Mesendoderm (in vitro differentiated cells): Measurements from ENCODE around the gene TAF11.
"Not testable (repeated sequence)": the region's sequence is repeated elsewhere in the genome, so short reads cannot be mapped to it uniquely, and the experiment has no call there.

Experiments
- DNase-seq: peaks from one replicate; pipeline ENCODE4 v3.0.0; 2013
- H2AK5ac ChIP-seq: 2 replicates; pipeline ENCODE4 v1.6.1; 2013; ENCODE audit warnings: low read length, inconsistent platforms
- H2BK120ac ChIP-seq: 2 replicates; pipeline ENCODE4 v1.6.1; 2013; ENCODE audit warnings: low read depth, mild to moderate bottlenecking, low read length, moderate library complexity, mixed read lengths
- H2BK15ac ChIP-seq: replicated peaks from 2 replicates; pipeline ENCODE4 v1.6.1; 2013; ENCODE audit warnings: low read depth, mild to moderate bottlenecking, moderate library complexity
- H2BK5ac ChIP-seq: 2 replicates; pipeline ENCODE4 v1.6.1; 2013; ENCODE audit warnings: low read length, inconsistent platforms
- H3K18ac ChIP-seq: 2 replicates; pipeline ENCODE4 v1.6.1; 2013; ENCODE audit warnings: mild to moderate bottlenecking, low read length, mixed read lengths
- H3K23ac ChIP-seq: one replicate; pipeline ENCODE4 v1.6.1; 2013; ENCODE audit warnings: low read length
- H3K27ac ChIP-seq: 2 replicates; pipeline ENCODE4 v1.5.1; 2013; ENCODE audit warnings: low read depth, mild to moderate bottlenecking, inconsistent platforms, low read length, moderate library complexity
- H3K27me3 ChIP-seq: 2 replicates; pipeline ENCODE4 v1.6.1; 2013; ENCODE audit warnings: low read length, control low read depth, mild to moderate bottlenecking, inconsistent platforms; ENCODE audit not compliant: insufficient read depth, poor library complexity
- H3K36me3 ChIP-seq: 2 replicates; pipeline ENCODE4 v1.6.1; 2013; ENCODE audit warnings: low read length, inconsistent platforms; ENCODE audit not compliant: control insufficient read depth, insufficient read depth
- H3K4ac ChIP-seq: one replicate; pipeline ENCODE4 v1.6.1; 2013; ENCODE audit warnings: low read depth, mild to moderate bottlenecking, low read length, moderate library complexity
- H3K4me1 ChIP-seq: 2 replicates; pipeline ENCODE4 v1.6.1; 2013; ENCODE audit warnings: low read depth, low read length, inconsistent platforms; ENCODE audit not compliant: control insufficient read depth
- H3K4me2 ChIP-seq: 2 replicates; pipeline ENCODE4 v1.6.1; 2013; ENCODE audit warnings: low read length
- H3K4me3 ChIP-seq: 2 replicates; pipeline ENCODE4 v1.5.1; 2013; ENCODE audit warnings: mild to moderate bottlenecking, low read length
- H3K56ac ChIP-seq: one replicate; pipeline ENCODE4 v1.6.1; 2013; ENCODE audit warnings: low read length
- H3K79me1 ChIP-seq: 2 replicates; pipeline ENCODE4 v1.6.1; 2013; ENCODE audit warnings: low read length, inconsistent platforms
- H3K79me2 ChIP-seq: 2 replicates; pipeline ENCODE4 v1.6.1; 2013; ENCODE audit warnings: mild to moderate bottlenecking, low read length; ENCODE audit not compliant: control insufficient read depth, insufficient read depth
- H3K9ac ChIP-seq: 2 replicates; pipeline ENCODE4 v1.6.1; 2013; ENCODE audit warnings: low read length, inconsistent platforms
- H4K5ac ChIP-seq: one replicate; pipeline ENCODE4 v1.6.1; 2013; ENCODE audit warnings: low read length
- H4K8ac ChIP-seq: one replicate; pipeline ENCODE4 v1.6.1; 2013; ENCODE audit warnings: low read depth, mild to moderate bottlenecking, control low read depth, low read length, moderate library complexity
- WGBS: extraction: QIAGEN DNeasy Blood & Tissue Kit; methylation state at CpG from one replicate; pipeline ENCODE4 v1.1.7; 2013; ENCODE audit warnings: low lambda C conversion rate, missing lambda C conversion rate; ENCODE audit not compliant: insufficient coverage; ENCODE audit errors: extremely low coverage; 5-methylcytosine and 5-hydroxymethylcytosine counted together

The TAF11 gene

GRCh38 chr6:34859951-34860350 lies 27.9 kb downstream of the TAF11 start:
- Histone ChIP-seq H3K79me2 (no peaks in the 10 kb centered on the region), H4K5ac (no peak overlapping the region), H3K9ac (no peak overlapping the region), H3K4me2 (no peak overlapping the region), H3K27ac (no peak overlapping the region), H3K36me3 (peaks cover 3% of the 10 kb centered on the region), H3K4ac (no peak overlapping the region), H3K4me1 (no peaks in the 10 kb centered on the region), H2BK5ac (no peak overlapping the region), H2BK120ac (no peak overlapping the region), H3K23ac (no peak overlapping the region), H3K56ac (no peak overlapping the region), H4K8ac (no peak overlapping the region), H3K79me1 (no peaks in the 10 kb centered on the region), H2BK15ac (no peak overlapping the region), H3K18ac (no peak overlapping the region), H2AK5ac (no peak overlapping the region), H3K27me3 (no peaks in the 10 kb centered on the region), H3K4me3 (no peak overlapping the region)
- no peak for DNase-seq
- no CpG with 5 or more reads among the region's 4 CpGs for WGBS

GRCh38 chr6:34858681-34859080 lies 29.2 kb downstream of the TAF11 start:
- no peak overlapping the region for H3K4me3 ChIP-seq
- no peak overlapping the region for H2BK120ac ChIP-seq
- no peaks in the 10 kb centered on the region for H3K4me1 ChIP-seq
- H3K56ac ChIP-seq = no peak overlapping the region
- no peaks in the 10 kb centered on the region for H3K27me3 ChIP-seq
- no CpG with 5 or more reads among the region's 7 CpGs for WGBS
- no peak overlapping the region for H3K4ac ChIP-seq
- H3K36me3 ChIP-seq = peaks cover 3% of the 10 kb centered on the region
- no peak overlapping the region for H2BK15ac ChIP-seq
- no peaks in the 10 kb centered on the region for H3K79me2 ChIP-seq
- no peak overlapping the region for H3K18ac ChIP-seq
- H3K27ac ChIP-seq = no peak overlapping the region
- H3K4me2 ChIP-seq = no peak overlapping the region
- no peak overlapping the region for H4K5ac ChIP-seq
- no peak overlapping the region for H4K8ac ChIP-seq
- no peaks in the 10 kb centered on the region for H3K79me1 ChIP-seq
- peak; percentile 40 for DNase-seq
- H2BK5ac ChIP-seq = no peak overlapping the region
- no peak overlapping the region for H2AK5ac ChIP-seq
- no peak overlapping the region for H3K9ac ChIP-seq
- H3K23ac ChIP-seq = no peak overlapping the region

GRCh38 chr6:34855463-34855862 lies 32.4 kb downstream of the TAF11 start:
- Histone ChIP-seq H3K4me3 (no peak overlapping the region), H3K27me3 (no peaks in the 10 kb centered on the region), H2BK5ac (no peak overlapping the region), H3K9ac (no peak overlapping the region), H2BK120ac (no peak overlapping the region), H3K18ac (no peak overlapping the region), H3K36me3 (peaks cover 3% of the 10 kb centered on the region), H3K79me2 (no peaks in the 10 kb centered on the region), H3K79me1 (no peaks in the 10 kb centered on the region), H4K8ac (no peak overlapping the region), H3K27ac (no peak overlapping the region), H3K4ac (no peak overlapping the region), H3K56ac (no peak overlapping the region), H3K23ac (no peak overlapping the region), H2BK15ac (no peak overlapping the region), H3K4me1 (no peaks in the 10 kb centered on the region), H2AK5ac (no peak overlapping the region), H3K4me2 (no peak overlapping the region), H4K5ac (no peak overlapping the region)
- DNase-seq = peak; percentile 34
- WGBS = no CpG with 5 or more reads among the region's 7 CpGs

GRCh38 chr6:34852406-34853085 lies 35.3 kb downstream of the TAF11 start:
- Histone ChIP-seq H3K4me3 (no peak overlapping the region), H2AK5ac (no peak overlapping the region), H2BK5ac (no peak overlapping the region), H2BK120ac (no peak overlapping the region), H3K4me2 (no peak overlapping the region), H3K79me2 (no peaks in the 10 kb centered on the region), H4K5ac (no peak overlapping the region), H4K8ac (no peak overlapping the region), H3K4ac (no peak overlapping the region), H3K27ac (no peak overlapping the region), H3K18ac (no peak overlapping the region), H2BK15ac (no peak overlapping the region), H3K23ac (no peak overlapping the region), H3K36me3 (no peaks in the 10 kb centered on the region), H3K56ac (no peak overlapping the region), H3K9ac (no peak overlapping the region), H3K79me1 (no peaks in the 10 kb centered on the region), H3K27me3 (no peaks in the 10 kb centered on the region), H3K4me1 (no peaks in the 10 kb centered on the region)
- WGBS = no CpG with 5 or more reads among the region's 4 CpGs
- no peak for DNase-seq

- no peaks in the 10 kb centered on the region for H3K79me1 ChIP-seq
- no peak for DNase-seq
- no peaks in the 10 kb centered on the region for H3K4me1 ChIP-seq
- no peak overlapping the region for H3K9ac ChIP-seq
- no peak overlapping the region for H2BK15ac ChIP-seq
- H3K79me2 ChIP-seq = no peaks in the 10 kb centered on the region
- no peak overlapping the region for H2BK120ac ChIP-seq
- H3K27ac ChIP-seq = no peak overlapping the region
- H2BK5ac ChIP-seq = no peak overlapping the region
- no peaks in the 10 kb centered on the region for H3K27me3 ChIP-seq
- H3K4me3 ChIP-seq = no peak overlapping the region
- H4K8ac ChIP-seq = no peak overlapping the region
- no peak overlapping the region for H3K4me2 ChIP-seq
- no peak overlapping the region for H3K23ac ChIP-seq
- H4K5ac ChIP-seq = no peak overlapping the region
- WGBS = no CpG with 5 or more reads among the region's 1 CpG
- H3K4ac ChIP-seq = no peak overlapping the region
- H3K18ac ChIP-seq = no peak overlapping the region
- H3K56ac ChIP-seq = no peak overlapping the region
- H3K36me3 ChIP-seq = no peaks in the 10 kb centered on the region
- H2AK5ac ChIP-seq = no peak overlapping the region
These were observed 36.5 kb downstream of the TAF11 start for GRCh38 chr6:34851361-34851760.

GRCh38 chr6:34849066-34849465 lies 38.8 kb downstream of the TAF11 start:
- H3K4me2 ChIP-seq, H3K23ac ChIP-seq, H2BK15ac ChIP-seq, H3K18ac ChIP-seq, H4K5ac ChIP-seq, H2BK5ac ChIP-seq, H3K9ac ChIP-seq, H3K56ac ChIP-seq, H3K79me2 ChIP-seq, H3K4me3 ChIP-seq, H2BK120ac ChIP-seq, H3K4me1 ChIP-seq, H3K36me3 ChIP-seq, H2AK5ac ChIP-seq, H4K8ac ChIP-seq, H3K4ac ChIP-seq, H3K27me3 ChIP-seq, H3K79me1 ChIP-seq, DNase-seq, H3K27ac ChIP-seq: not testable (repeated sequence)
- WGBS = no CpG with 5 or more reads among the region's 6 CpGs
